ENCODE results near the gene WDR70. TPM values are rescaled to one million over a fixed set of nuclear protein-coding genes. Genes with fewer than 3 reads are reported as not detected.

WDR70 gene
- total RNA-seq, 2 donors from 2014 or later = 25.9 to 27.0 TPM

DNA sequence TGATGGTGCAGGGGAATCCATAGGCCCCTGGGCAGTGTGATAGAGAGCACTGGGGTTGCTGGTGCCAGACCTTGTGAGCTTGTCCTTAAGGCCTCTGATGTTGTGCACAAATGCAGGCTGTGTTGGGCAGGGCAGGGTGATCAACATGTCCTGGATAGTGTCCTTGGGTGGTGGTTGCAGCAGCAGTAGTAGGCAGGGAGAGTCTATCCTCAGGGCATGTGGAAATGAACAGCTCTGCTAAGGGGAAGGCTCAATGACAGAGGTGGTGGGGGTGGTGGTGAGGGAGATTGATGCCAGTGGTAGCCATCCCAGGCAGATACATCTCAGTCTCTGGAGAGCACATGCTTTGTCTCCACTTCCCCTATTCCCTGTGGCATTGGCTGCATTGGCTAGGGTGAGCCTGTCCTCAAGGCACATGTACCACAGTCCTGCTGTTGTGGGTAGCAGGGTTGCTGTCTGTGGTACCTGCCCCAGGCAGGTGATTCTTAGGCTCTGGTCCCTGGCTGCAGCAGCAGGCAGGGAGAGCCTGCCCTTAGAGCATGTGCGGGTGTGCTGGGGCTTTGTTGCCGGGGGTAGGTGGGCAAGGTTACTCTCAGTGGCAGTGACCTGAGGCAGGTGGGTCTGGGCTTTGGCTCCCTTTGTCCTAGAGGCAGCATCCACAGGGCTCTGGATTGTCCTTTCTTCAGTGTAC is 111.1 kb downstream of the WDR70 start:
- Histone ChIP-seq H3K27ac (no peak overlapping the region), H3K36me3 (replicated peaks in 1 of 2; ENCODE audit: insufficient read depth in 1 of 2, low read depth in 2 of 2) (no peaks in the 10 kb centered on the region), H3K9me3 (no peaks in the 10 kb centered on the region), H3K4me1 (no peaks in the 10 kb centered on the region), H3K4me3 (no peak overlapping the region), H3K27me3 (no peaks in the 10 kb centered on the region)
- ATAC-seq (no peak), DNase-seq (no peak)
- WGBS, 2 donors = 100% methylated on average over 2 of the region's 2 CpGs; no CpG with 5 or more reads in 1 of the 2 donors
- TF ChIP-seq, protein P1, sequence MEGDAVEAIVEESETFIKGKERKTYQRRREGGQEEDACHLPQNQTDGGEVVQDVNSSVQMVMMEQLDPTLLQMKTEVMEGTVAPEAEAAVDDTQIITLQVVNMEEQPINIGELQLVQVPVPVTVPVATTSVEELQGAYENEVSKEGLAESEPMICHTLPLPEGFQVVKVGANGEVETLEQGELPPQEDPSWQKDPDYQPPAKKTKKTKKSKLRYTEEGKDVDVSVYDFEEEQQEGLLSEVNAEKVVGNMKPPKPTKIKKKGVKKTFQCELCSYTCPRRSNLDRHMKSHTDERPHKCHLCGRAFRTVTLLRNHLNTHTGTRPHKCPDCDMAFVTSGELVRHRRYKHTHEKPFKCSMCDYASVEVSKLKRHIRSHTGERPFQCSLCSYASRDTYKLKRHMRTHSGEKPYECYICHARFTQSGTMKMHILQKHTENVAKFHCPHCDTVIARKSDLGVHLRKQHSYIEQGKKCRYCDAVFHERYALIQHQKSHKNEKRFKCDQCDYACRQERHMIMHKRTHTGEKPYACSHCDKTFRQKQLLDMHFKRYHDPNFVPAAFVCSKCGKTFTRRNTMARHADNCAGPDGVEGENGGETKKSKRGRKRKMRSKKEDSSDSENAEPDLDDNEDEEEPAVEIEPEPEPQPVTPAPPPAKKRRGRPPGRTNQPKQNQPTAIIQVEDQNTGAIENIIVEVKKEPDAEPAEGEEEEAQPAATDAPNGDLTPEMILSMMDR (IDR thresholded peaks at IDR 0.05) = no peak
- TF ChIP-seq POLR2A (IDR thresholded peaks at IDR 0.05) = no peak
- intact Hi-C loops (cut with DNase I) = no loop called here

DNA sequence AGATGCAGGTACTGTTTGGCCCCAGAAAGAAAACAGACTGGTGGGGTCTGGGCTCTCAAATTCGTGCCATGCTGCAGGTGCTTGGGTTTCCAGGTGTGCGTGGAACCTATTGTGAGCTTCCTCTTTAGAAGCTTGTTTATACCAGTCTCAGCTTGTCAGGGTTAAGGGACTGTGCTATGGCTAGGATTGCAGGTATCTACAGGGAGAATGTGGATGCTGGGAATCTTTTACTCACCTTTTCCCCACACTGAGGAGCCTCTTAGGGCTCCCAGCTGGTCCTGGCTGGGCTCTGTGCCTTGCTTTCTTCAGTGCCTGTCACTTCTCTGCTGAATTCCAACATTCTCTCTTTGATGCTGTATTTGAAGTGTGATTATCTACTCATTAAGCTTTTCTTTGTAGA is 111.8 kb downstream of the WDR70 start:
- H3K36me3 ChIP-seq (replicated peaks in 1 of 2; ENCODE audit: insufficient read depth in 1 of 2, low read depth in 2 of 2) = no peaks in the 10 kb centered on the region
- no peaks in the 10 kb centered on the region for H3K4me1 ChIP-seq
- WGBS, 2 donors = 93 to 100% methylated on average over 2 of the region's 2 CpGs
- no peak overlapping the region for H3K27ac ChIP-seq
- H3K9me3 ChIP-seq = no peaks in the 10 kb centered on the region
- H3K27me3 ChIP-seq = no peaks in the 10 kb centered on the region
- no peak for ATAC-seq
- intact Hi-C loops (cut with DNase I) = no loop called here
- no peak for DNase-seq
- H3K4me3 ChIP-seq = no peak overlapping the region
- TF ChIP-seq POLR2A (IDR thresholded peaks at IDR 0.05) = no peak
- TF ChIP-seq, protein P1 (IDR thresholded peaks at IDR 0.05) = no peak

DNA sequence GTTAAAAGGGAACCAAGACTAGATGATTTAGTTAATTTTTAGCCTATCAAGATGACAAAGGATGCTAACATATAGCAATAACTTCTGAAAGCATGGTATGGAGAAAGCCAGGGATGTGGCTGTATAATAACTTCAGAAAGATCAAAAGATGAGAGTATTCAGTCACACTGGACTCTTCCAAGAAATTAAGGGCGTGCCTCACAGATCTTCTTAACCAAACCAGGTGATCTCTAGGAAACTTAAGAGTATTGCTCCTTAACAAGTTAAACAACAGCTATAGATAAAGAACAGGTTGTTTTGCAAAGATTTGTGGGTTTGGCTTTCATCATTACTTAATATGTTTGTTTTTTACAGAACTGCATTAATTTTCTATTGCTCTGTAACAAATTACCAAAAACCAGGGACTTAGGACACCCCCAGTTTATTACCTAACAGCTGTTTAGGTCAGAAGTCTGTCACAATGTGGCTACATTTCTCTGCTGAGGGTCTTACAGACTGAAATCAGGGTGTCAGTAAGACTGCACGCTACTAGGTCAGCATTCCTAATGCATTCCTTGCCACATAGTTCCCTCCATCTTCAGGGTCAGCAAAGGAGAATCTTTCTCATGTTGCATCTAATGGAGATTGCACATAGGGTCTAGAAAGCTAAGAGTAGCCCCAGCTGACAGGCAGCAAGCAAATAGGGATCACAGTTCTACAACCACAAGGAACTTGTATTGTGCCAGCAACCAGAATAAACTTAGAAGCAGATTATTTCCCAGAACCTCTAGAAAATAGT is 113.8 kb downstream of the WDR70 start:
- intact Hi-C loops (cut with DNase I) = no loop called here
- TF ChIP-seq, protein P1 (IDR thresholded peaks at IDR 0.05) = no peak
- TF ChIP-seq POLR2A (IDR thresholded peaks at IDR 0.05) = no peak
- no peaks in the 10 kb centered on the region for H3K36me3 ChIP-seq (replicated peaks in 1 of 2; ENCODE audit: insufficient read depth in 1 of 2, low read depth in 2 of 2)
- no peaks in the 10 kb centered on the region for H3K9me3 ChIP-seq
- H3K27ac ChIP-seq = no peak overlapping the region
- DNase-seq = no peak
- 96 to 100% methylated on average over 2 of the region's 2 CpGs for WGBS, 2 donors
- no peak for ATAC-seq
- H3K4me1 ChIP-seq = no peaks in the 10 kb centered on the region
- no peak overlapping the region for H3K4me3 ChIP-seq
- H3K27me3 ChIP-seq = no peaks in the 10 kb centered on the region

DNA sequence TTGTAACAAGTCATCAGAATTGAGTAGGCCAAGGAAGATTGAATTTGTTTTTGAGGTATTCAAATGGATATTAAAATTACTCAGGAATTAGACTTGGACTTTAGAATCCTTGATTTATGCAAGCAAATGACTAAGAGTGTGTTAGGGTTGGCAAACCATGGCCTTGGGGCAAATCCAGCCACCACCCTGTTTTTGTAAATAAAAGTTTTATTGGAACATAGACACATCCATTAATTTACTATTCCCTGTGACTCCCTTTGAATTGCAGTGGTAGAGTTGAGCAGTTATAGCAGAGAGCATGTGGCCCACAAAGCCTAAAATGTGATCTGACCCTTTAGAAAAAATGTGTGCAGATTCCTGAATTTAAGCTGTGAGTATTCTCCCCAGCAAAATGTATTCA is 115.6 kb downstream of the WDR70 start:
- TF ChIP-seq, protein P1 (IDR thresholded peaks at IDR 0.05) = no peak
- TF ChIP-seq POLR2A (IDR thresholded peaks at IDR 0.05) = no peak
- Histone ChIP-seq H3K27me3 (no peaks in the 10 kb centered on the region), H3K27ac (no peak overlapping the region), H3K4me1 (no peaks in the 10 kb centered on the region), H3K36me3 (replicated peaks in 1 of 2; ENCODE audit: insufficient read depth in 1 of 2, low read depth in 2 of 2) (no peaks in the 10 kb centered on the region), H3K4me3 (no peak overlapping the region), H3K9me3 (no peaks in the 10 kb centered on the region)
- intact Hi-C loops (cut with DNase I) = no loop called here
- DNase-seq (no peak), ATAC-seq (no peak)
